Stimulated activated CD4-positive, alpha-beta T cell treated with anti-CD3 and anti-CD28 coated beads, Interleukin-2, amount 100 ng/mL, for 48 hours (primary cell): ENCODE data around the gene WDR27.
A peak's percentile ranks its signal among the peaks of the same experiment; 100 is the strongest.

ENCODE experiments used
- DNase-seq, 2 donors: peaks; one replicate each; pipeline ENCODE4 v3.0.0-alpha.2; 2020

Gene WDR27

DNA sequence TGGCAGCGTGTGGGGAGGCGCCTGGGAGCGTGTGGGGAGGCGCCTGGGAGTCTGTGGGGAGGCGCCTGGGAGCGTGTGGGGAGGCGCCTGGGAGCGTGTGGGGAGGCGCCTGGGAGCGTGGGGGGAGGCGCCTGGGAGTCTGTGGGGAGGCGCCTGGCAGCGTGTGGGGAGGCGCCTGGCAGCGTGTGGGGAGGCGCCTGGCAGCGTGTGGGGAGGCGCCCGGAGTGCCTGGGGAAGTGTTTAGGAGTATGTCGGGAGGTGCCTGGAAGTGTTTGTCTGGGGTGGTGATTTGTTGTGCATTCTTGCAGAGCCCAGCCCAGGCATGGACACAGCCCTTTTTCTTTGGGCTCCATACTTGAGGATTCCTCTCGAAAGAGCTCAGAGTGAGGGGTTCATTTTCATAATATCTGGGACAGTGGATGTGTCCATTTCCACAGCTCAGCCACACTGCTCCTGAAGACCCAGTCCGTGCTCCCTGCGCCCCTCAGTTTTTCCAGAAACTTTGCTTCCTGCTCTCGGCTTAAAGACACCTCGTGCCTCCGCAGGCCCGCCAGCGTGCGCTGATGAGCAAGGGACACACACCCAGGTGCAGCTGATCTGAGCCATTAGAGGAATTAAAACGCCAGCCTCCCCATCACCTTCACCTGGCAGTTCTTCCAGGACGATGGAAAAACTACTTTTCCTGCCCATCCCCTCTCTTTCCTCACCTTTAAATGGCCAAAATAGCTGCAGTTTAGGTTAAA, 276.0 kb downstream of the WDR27 start:
- DNase-seq = no peak

DNA sequence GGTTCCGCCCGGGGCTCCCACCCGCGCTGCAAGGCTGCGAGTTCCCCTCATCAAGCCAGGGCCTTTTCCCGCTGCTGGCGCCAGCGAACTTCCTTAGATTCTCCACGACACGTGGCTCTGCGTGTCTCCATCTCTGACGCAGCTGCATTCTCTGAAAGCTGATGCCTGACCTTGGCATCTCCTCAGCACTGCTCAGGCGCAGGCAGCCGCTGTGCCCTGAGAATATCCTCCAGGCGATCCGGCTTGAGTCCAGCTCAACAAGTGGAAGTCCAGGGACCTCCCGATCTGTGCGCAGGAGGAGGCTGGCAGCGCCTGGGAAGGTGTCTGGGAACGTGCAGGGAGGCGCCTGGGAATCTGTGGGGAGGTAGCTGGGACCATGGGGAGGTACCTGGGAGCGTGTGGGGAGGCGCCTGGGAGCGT, 277.0 kb downstream of the WDR27 start:
- no peak for DNase-seq

DNA sequence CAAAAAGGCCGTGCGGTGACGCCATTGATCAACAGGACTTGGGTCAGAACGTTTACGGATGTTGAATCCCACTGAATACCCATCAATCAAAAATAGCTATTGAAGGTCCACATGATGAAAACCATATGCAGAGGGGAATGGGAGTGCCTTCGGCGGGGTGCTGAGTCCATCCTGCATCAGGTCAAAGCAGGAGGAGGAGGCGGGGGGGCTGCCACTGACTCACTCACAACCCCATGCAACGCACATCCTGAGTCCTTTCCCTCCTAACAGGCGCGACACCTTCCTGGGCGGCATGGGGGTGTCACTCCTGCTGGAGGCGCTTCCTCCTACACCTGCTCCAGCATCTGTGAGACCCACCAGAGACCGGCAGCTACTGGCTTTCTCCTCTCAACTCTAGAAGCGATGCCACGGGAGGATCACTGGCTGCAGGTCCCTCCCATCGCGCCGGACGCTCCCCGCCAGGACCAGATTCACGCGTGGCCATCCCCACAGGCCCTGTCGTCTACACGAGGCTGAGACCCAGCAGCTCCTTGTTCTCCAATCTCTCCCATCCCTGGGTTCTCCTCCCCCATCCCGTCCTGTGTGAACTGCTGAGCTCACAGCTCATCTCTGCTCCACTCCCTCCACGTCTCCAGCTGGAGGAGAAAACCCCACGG, 277.6 kb downstream of the WDR27 start:
- DNase-seq = no peak

DNA sequence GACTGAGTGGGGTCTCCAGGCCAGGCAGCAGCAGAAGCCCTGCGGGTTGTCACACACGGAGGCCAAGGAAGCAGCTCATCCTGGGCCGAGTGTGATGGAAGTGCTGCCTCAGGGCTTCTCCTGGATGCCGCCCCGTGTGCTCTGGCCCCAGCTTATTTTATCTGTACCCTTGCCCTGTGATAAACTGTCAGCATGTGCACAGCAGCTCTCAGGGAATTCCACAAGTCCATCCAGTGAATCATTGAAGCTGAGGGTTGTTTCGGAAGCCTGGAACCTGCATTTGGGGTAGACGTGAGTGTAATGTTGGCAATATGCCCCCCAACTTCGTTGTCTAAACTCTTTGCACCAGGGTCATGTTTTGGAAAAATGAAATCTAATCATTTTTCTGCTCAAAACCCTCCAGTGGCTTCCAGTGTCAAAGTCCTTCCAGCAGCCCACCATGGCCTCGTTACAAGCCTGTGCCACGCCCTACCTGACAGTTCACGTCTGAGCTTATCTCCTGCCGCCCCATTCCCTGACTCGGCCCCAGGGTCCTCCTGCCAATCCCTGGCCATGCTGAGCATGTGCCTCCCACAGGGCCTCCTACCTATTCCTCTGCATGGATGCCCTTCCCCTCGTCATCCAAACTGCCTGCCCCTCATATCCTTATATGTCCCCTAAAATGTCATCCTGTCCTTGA, 280.1 kb downstream of the WDR27 start:
- no peak for DNase-seq

DNA sequence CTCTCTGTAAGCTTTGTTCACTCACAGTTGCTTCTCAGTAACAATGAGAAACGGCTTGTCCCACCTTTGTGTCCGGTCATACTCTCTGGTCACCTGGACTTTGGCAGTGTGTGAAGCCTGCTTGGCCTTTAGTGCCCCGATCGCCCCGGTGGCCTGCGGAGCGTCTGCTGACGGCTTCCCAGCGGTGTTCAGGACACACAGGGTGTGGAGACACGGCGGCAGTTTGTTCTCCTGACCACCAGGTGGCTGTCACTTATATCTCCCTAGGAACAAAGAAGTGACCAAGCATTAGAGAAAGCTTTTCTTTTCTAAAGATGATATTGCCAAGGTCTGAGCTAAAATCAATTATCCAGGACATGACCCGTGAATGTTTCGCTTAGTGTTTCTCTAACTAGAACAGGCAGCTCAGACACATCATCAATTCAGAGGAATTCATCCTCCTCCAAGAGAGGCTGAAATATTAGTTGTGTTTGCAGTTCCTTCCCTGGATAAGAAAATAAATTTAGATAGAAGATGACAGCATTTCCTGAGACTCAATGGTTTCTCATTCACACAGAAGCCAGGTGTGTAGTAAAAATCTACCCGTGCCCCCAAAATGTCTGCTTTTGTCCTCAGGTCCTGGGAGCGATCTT, 280.8 kb downstream of the WDR27 start:
- DNase-seq = peak; percentile 2 to 8

DNA sequence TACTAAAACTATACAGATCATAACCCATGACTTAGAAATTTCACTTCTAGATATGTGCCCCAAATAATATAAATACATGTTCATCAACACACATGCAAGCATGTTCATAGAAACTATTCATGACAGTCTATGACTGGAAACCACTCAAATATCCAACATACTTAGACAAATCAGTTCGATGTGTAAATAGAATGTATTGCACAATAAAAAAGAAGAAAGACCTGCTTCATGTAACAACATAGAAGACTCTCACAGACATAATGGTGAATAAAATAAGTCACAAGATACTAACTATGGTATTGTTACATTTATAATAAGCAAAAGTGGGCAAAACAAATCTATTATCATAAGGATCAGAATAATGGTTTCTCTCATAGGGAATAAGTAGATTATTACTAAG, 284.7 kb downstream of the WDR27 start:
- no peak for DNase-seq

DNA sequence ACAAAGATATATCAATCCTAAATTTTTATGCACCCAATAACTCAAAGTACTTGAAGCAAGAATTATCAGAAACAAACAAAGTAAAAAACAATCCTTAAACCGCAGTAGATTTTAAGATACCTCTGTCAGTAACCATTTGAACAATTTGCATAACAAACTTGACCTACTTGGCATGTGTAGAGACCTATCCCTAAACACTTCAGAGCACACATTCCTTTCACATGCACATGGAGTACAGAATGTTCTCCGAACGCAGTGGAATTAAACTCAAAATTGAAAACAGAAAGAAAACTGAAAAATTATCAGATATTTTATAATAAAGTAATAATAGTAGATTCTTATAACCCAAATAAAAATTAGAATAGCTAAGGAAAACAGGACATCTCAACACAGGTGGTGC, 285.6 kb downstream of the WDR27 start:
- DNase-seq = no peak

DNA sequence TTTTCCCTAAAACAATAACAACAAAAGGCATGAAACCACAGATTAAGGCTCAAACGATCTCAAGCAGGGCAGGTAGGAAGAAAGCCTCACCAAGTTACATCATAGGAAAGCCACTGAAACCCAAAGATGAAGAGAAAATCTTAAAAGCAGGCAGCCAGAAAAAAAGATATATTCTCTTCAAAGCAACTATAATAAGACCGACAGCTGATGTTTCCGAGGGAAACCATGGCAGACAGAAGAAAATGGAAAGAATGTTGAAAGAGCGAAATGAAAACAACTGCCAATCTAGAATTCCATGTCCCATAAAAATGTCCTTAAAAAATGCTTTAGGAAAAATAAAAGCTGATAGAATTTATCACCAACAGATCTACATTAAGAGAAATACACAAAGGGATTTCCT, 286.6 kb downstream of the WDR27 start:
- no peak for DNase-seq

DNA sequence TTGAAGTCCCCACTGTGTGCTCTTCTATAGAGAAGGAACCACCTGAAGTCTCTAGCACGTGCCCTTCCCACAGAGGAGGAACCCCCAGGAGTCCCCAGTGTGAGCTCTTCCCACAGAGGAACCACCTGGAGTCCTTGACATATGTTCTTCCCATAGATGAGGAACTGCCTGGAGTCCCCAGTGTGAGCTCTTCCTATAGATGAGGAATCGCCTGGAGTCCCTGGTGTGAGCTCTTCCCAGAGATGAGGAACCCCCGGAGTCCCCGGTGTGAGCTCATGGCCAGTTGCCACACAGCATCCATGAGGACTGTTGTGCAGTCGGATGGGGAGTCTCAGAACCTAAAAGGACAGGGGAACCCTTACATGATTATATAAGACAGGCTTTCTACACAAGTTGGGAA, 290.1 kb downstream of the WDR27 start:
- DNase-seq = no peak

DNA sequence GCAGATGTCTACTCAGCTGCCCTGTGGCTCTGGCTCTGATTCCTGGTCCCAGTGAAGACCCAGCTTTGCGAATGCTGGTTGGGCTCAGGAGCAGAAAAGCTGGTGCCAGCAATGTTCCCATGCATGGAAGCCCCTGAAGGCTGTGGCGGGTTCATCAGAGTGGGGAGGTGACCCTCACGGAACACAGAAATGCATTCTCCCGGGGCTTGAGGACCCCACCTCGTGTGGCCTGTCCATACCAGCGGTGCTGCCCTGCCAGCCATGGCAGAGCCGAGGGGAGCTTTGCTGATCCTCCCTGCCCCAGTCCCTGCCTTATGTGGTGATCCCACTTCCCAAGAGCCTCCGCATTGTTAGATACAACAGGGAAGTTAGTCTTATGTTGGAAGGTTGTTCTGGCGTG, 290.5 kb downstream of the WDR27 start:
- DNase-seq = no peak

DNA sequence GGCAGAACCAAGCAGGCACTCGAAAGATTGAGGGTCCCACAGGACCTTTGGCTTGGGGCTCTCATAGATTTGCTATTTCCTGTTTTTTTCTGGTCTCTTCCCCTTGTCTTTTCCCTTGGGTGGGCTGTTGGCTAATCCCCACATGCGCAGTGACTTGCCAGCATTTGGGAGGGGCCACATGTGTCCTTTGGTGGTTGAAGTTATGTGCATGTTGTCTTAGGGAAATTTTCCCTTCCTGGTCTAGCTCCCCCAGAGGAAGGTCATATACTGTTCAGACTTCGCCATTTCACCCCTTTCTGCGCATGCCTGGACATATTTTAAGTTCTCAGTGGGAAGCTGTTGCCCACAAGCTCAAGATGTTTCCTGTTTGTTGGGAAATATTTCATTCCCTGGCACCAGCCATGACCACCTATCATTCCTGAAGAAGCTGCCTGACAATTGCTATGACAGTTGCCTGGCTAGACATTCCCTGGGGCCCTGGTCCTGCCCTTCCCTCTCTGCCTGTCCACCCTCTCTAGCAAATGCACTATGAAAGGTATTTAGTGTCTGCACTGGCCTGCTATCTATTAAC, 292.0 kb downstream of the WDR27 start:
- no peak for DNase-seq

DNA sequence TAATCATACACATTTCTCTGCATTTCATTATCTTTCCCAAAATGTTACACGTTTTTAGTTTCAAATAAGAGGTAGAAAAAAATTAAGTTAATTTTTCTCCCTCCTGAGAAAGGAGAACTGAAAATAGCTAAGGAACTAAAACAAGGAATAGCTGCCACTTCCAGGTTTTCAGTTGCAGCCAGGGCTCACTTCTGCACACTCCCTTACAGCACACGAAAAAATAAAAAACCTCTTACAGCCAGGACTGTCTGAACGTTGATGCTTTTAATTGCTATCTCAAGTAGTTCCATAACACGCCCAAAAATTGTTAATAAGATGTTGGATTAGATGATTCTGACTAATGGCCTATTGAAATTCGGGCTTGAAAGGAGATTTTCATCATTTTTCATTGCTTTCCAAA, 294.5 kb downstream of the WDR27 start:
- DNase-seq = no peak
